Nucleus accumbens (tissue), 56 donors: ENCODE measurements around the gene MS4A8.
"Not testable (repeated sequence)": the region's sequence is repeated elsewhere in the genome, so short reads cannot be mapped to it uniquely, and the experiment has no call there.

ENCODE experiments used
- DNase-seq, 56 donors: peaks; one replicate each; lab custom pipeline; 2025; lab: John Stamatoyannopoulos, UW

Gene MS4A8

GRCh38 chr11:60724420-60724819 lies 25.0 kb downstream of the MS4A8 start, which contains the start of gene MS4A18:
MS4A18 (plus strand) TSS chr11:60724720.
- DNase-seq, result no peak

- DNase-seq, result no peak
Observed at GRCh38 chr11:60725592-60725991, 26.2 kb downstream of the MS4A8 start.

- no peak for DNase-seq
Observed at GRCh38 chr11:60731586-60731985, 32.2 kb downstream of the MS4A8 start.

GRCh38 chr11:60734279-60734678 lies 34.9 kb downstream of the MS4A8 start:
- no peak for DNase-seq

- DNase-seq, result no peak
Observed at GRCh38 chr11:60739114-60739513, 39.7 kb downstream of the MS4A8 start.

- no peak for DNase-seq
Observed at GRCh38 chr11:60740573-60740972, 41.2 kb downstream of the MS4A8 start.

GRCh38 chr11:60741421-60741820 lies 42.0 kb downstream of the MS4A8 start:
- no peak for DNase-seq

GRCh38 chr11:60743058-60743457 lies 43.6 kb downstream of the MS4A8 start:
- DNase-seq, result no peak

- no peak for DNase-seq
Observed at GRCh38 chr11:60744114-60744513, 44.7 kb downstream of the MS4A8 start.

GRCh38 chr11:60747359-60747873 lies 48.0 kb downstream of the MS4A8 start:
- no peak for DNase-seq

GRCh38 chr11:60748225-60748624 lies 48.8 kb downstream of the MS4A8 start:
- no peak for DNase-seq

- no peak for DNase-seq
Observed at GRCh38 chr11:60748821-60749220, 49.4 kb downstream of the MS4A8 start.

GRCh38 chr11:60750911-60751310 lies 51.5 kb downstream of the MS4A8 start:
- no peak for DNase-seq

GRCh38 chr11:60753309-60753708 lies 53.9 kb downstream of the MS4A8 start:
- no peak for DNase-seq

- DNase-seq, result no peak
Observed at GRCh38 chr11:60754887-60755286, 55.5 kb downstream of the MS4A8 start.

- DNase-seq, result no peak
Observed at GRCh38 chr11:60756307-60757032, 57.1 kb downstream of the MS4A8 start, which contains the start of gene MS4A15. MS4A15 (plus strand) TSS chr11:60756867; CDS start chr11:60763734, 6,867 bp downstream.

- DNase-seq, result no peak
Observed at GRCh38 chr11:60757231-60757800, 57.9 kb downstream of the MS4A8 start.

- DNase-seq, result not testable (repeated sequence)
Observed at GRCh38 chr11:60758671-60759070, 59.3 kb downstream of the MS4A8 start.

- not testable (repeated sequence) for DNase-seq
Observed at GRCh38 chr11:60759438-60760225, 60.2 kb downstream of the MS4A8 start.

- DNase-seq, result no peak
Observed at GRCh38 chr11:60761436-60762190, 62.2 kb downstream of the MS4A8 start.
